Measurements from ENCODE around the gene RAI1. TPM values are rescaled to one million over a fixed set of nuclear protein-coding genes. Genes with fewer than 3 reads are reported as not detected.

RAI1 gene
- total and polyA plus RNA-seq, 10 of the 15 experiments (the other 5 are each of a cell fraction or from before 2014, with no cell fraction given): 0.66 to 37.7 (median 6.0) TPM

DNA sequence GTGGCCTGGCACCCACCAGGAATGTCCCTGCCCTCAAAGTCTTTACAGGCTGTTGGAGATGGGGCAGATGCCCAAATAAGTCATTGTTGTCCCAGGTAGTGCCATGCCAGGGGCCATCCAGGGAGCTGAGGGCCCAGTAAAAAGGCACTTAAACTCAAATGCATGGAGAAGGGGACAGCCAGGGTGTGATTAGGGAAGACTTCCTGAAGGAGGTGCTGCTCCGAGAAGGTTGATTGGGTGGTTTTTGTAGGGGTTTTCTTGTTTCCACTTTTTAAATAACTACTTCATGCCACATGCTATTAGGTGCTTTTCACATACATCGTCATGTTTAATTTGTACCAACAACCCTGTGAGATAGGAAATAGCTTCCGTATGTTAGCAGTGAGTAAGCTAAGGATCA is 66.9 kb downstream of the RAI1 start:
- H3K27me3 ChIP-seq (replicated peaks in 1 of 2; ENCODE audit: control insufficient read depth in 2 of 2, insufficient read depth in 2 of 2, low read length in 1 of 2): no peaks in the 10 kb centered on the region
- WGBS (ENCODE audit: insufficient coverage, insufficient replicate concordance, low lambda C conversion rate, missing lambda C conversion rate): 15% methylated on average over 3 of the region's 3 CpGs
- ChIA-PET CTCF (interaction anchor here (0.7 to 2.0 kb wide), 5 partner anchors 9 to 436 kb away, joined by 3 to 6 read pairs (median 3); partner anchors contain the start of gene ALKBH5), RAD21 (ENCODE audit: unreplicated experiment) (no interaction called here), SMC1A (ENCODE audit: uncharacterized antibody, unreplicated experiment) (interaction anchor here (0.7 to 1.3 kb wide), 3 partner anchors 13 to 33 kb away, joined by 3 to 4 read pairs (median 4); no protein-coding TSS in a partner anchor), POLR2A (interaction anchor here (1.4 to 1.9 kb wide), 3 partner anchors 53 to 66 kb away, joined by 3 to 9 read pairs (median 5); no protein-coding TSS in a partner anchor)
- TF ChIP-seq ZBED1 (IDR thresholded peaks at IDR 0.05; ENCODE audit: borderline replicate concordance) (no peak), SMAD1 (IDR thresholded peaks at IDR 0.05; ENCODE audit: low read depth, partially characterized antibody) (no peak), NFYB (IDR thresholded peaks at IDR 0.05; ENCODE audit: insufficient read depth, low read depth, low read length) (0 out of 2 replicates have a peak, but pooled peaks have one; percentile 25), CBX5 (IDR thresholded peaks at IDR 0.05; ENCODE audit: low read depth) (peak; percentile 83; the same call in 1 of the 2 replicates), GABPA (IDR thresholded peaks at IDR 0.05; ENCODE audit: low read depth) (no peak), SIN3A (IDR thresholded peaks at IDR 0.05; ENCODE audit: low read depth, low read length) (no peak)
- TF ChIP-seq, protein P1, sequence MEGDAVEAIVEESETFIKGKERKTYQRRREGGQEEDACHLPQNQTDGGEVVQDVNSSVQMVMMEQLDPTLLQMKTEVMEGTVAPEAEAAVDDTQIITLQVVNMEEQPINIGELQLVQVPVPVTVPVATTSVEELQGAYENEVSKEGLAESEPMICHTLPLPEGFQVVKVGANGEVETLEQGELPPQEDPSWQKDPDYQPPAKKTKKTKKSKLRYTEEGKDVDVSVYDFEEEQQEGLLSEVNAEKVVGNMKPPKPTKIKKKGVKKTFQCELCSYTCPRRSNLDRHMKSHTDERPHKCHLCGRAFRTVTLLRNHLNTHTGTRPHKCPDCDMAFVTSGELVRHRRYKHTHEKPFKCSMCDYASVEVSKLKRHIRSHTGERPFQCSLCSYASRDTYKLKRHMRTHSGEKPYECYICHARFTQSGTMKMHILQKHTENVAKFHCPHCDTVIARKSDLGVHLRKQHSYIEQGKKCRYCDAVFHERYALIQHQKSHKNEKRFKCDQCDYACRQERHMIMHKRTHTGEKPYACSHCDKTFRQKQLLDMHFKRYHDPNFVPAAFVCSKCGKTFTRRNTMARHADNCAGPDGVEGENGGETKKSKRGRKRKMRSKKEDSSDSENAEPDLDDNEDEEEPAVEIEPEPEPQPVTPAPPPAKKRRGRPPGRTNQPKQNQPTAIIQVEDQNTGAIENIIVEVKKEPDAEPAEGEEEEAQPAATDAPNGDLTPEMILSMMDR (IDR thresholded peaks at IDR 0.05 in 2 of 3, conservative IDR thresholded peaks at IDR 0.05 in 1 of 3; ENCODE audit: control insufficient read depth in 2 of 3, extremely low read depth in 1 of 3, insufficient read depth in 1 of 3, low read depth in 3 of 3, low read length in 3 of 3): peak in 1 of 3 experiments; percentile 46; a peak in 3 of 6 replicates
- in situ Hi-C loops (cut with MboI): no loop called here
- ATAC-seq (no peak), DNase-seq (ENCODE audit: low read depth, low spot score) (no peak), FAIRE-seq (no peak)
- peaks cover 30% of the 10 kb centered on the region for H3K79me2 ChIP-seq (ENCODE audit: control insufficient read depth, insufficient read depth, low read length)
- no peak overlapping the region for H3K4me3 ChIP-seq
- no peak overlapping the region for H2AFZ ChIP-seq (ENCODE audit: control insufficient read depth, low read depth, low read length)
- peak overlapping the region; percentile 56 for H3K4me2 ChIP-seq (ENCODE audit: control insufficient read depth, insufficient read depth)
- BruUV-seq (replicated peaks): no TSS peak
- intact Hi-C loops (cut with micrococcal nuclease; ENCODE audit: unreplicated experiment): no loop called here
- 0 out of 2 replicates have a peak overlapping the region, but pooled peaks have one; percentile 41 for H3K9ac ChIP-seq (ENCODE audit: control insufficient read depth, insufficient read depth, low read length)
- no peaks in the 10 kb centered on the region; the same call in 2 of the 3 replicates for H3K9me3 ChIP-seq (replicated peaks; ENCODE audit: control insufficient read depth, insufficient read depth, low read length)
- H3K27ac ChIP-seq (ENCODE audit: control insufficient read depth, insufficient read depth): peak overlapping the region; percentile 55
- H4K20me1 ChIP-seq (ENCODE audit: control insufficient read depth, insufficient read depth): no peaks in the 10 kb centered on the region
- H3K4me1 ChIP-seq (ENCODE audit: control insufficient read depth, insufficient read depth, low read length): peaks cover 45% of the 10 kb centered on the region
- H3K36me3 ChIP-seq (ENCODE audit: control insufficient read depth in 2 of 2, insufficient read depth in 2 of 2, low read length in 1 of 2): no peaks in the 10 kb centered on the region; a peak in 2 of 4 replicates
